AG04449 (cell line): Measurements from ENCODE around the gene LNX1.
"Not testable (repeated sequence)": the region's sequence is repeated elsewhere in the genome, so short reads cannot be mapped to it uniquely, and the experiment has no call there.

Source experiments
- CTCF ChIA-PET: fragments of 350-600 bp; formaldehyde crosslinking; extraction: SDS; loops from one replicate; lab custom pipeline; 2021; ENCODE audit warnings: antibody characterized with exemption; lab: Yijun Ruan, JAX
- POLR2A ChIA-PET: fragments of 400-600, 350-600 bp; formaldehyde crosslinking; extraction: SDS; loops from one replicate; lab custom pipeline; 2020; ENCODE audit warnings: antibody characterized with exemption, inconsistent platforms; lab: Yijun Ruan, JAX
- DNase-seq: peaks from one replicate; pipeline ENCODE4 v3.0.0-alpha.2; 2010; ENCODE audit warnings: low read depth, low spot score
- H3K4me3 ChIP-seq: 2 replicates; pipeline ENCODE4 v1.5.1; 2011; ENCODE audit warnings: low read depth, mild to moderate bottlenecking, control low read depth, low read length
- TF ChIP-seq, protein P1 (sequence below): IDR thresholded peaks from one replicate; pipeline ENCODE4 v1.5.1; 2011; ENCODE audit warnings: mild to moderate bottlenecking, moderate library complexity, low read length, control low read depth, inconsistent platforms; ENCODE audit not compliant: insufficient read depth; ENCODE audit errors: missing control alignments

The LNX1 gene

DNA sequence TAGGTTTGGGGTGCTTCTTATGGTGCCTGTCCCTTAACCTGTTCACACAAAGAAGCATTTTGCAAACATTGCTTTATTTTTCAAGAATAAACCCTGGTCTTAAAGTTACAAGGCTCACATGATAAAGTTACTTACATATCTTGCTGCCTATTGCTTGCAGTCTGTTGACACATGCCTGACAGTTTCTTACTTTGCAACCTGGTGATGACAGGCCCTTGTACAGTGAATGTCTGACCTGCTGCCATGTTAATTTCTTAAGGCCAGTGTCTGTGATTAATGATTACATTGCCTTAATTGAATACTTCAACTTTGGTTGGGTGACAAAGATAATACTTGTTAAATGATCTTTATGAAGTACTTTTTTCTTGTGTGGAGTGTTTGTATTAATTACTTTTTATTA is 163.9 kb downstream of the LNX1 start:
- no peak overlapping the region for H3K4me3 ChIP-seq
- ChIA-PET CTCF (interaction anchor here (1.2 kb wide), 1 partner anchor 412 kb away, joined by 3 read pairs; no protein-coding TSS in a partner anchor), POLR2A (no interaction called here)
- TF ChIP-seq, protein P1, sequence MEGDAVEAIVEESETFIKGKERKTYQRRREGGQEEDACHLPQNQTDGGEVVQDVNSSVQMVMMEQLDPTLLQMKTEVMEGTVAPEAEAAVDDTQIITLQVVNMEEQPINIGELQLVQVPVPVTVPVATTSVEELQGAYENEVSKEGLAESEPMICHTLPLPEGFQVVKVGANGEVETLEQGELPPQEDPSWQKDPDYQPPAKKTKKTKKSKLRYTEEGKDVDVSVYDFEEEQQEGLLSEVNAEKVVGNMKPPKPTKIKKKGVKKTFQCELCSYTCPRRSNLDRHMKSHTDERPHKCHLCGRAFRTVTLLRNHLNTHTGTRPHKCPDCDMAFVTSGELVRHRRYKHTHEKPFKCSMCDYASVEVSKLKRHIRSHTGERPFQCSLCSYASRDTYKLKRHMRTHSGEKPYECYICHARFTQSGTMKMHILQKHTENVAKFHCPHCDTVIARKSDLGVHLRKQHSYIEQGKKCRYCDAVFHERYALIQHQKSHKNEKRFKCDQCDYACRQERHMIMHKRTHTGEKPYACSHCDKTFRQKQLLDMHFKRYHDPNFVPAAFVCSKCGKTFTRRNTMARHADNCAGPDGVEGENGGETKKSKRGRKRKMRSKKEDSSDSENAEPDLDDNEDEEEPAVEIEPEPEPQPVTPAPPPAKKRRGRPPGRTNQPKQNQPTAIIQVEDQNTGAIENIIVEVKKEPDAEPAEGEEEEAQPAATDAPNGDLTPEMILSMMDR: no peak
- DNase-seq: no peak

DNA sequence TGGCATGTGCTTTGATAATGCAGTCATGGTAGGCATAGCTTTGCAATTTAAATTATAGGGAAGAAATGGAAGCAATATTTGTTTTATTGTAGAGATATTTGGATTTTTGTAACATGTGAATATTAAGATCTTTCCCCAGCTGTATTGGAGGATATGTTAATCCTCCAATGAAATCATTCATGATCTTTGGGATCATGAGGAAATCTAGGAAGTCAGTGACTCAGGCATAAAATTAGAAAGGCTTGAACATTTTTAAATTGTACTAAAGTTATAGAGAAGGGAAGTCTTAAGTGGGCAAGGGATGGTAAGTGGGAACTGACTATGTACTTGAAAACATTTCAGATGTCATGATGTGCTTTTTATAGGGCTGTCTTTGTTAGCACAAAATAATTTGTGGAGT is 167.0 kb downstream of the LNX1 start:
- TF ChIP-seq, protein P1: no peak
- DNase-seq: no peak
- no peak overlapping the region for H3K4me3 ChIP-seq
- ChIA-PET POLR2A (no interaction called here), CTCF (no interaction called here)

DNA sequence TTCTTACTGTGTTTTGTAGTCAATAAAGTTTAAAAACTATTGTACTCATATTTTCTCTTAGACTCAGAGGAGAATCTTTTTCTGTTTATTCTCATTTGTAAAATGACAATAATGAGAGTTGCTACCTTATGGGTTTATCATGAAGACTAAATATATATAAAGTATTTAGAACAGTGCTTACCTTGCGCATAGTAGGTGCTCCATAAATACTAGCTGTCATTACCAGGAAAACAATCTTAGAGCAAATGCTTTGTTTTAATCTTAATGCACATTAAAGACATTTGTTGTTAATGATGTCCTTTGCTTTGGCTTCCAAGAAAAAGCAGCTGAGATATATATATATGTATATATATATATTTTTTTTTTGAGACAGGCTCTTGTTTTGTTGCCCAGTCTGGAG is 168.9 kb downstream of the LNX1 start:
- H3K4me3 ChIP-seq: no peak overlapping the region
- ChIA-PET POLR2A (interaction anchor here (0.6 kb wide), 1 partner anchor 538 kb away, joined by 4 read pairs; no protein-coding TSS in a partner anchor), CTCF (no interaction called here)
- TF ChIP-seq, protein P1: no peak
- DNase-seq: no peak

DNA sequence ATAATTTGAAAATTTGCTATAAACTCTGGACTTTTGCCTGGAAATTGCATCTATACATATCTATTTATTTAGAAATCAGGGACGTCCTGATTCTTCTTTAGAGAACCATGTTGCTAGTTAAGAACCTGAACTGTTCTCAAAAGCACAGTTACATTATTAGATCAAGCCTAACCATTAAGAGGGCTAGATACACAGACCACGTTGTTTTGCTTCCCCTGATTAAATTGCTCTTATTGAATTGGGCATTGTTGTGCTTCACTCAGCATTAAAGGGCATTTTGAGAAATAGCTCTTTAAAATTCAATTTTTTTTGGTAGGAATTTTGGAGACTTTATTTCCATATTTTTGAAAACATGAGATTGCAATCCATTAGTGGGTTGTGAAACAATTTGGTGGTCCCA is 169.5 kb downstream of the LNX1 start:
- DNase-seq: no peak
- no peak overlapping the region for H3K4me3 ChIP-seq
- ChIA-PET POLR2A (no interaction called here), CTCF (no interaction called here)
- TF ChIP-seq, protein P1: no peak

DNA sequence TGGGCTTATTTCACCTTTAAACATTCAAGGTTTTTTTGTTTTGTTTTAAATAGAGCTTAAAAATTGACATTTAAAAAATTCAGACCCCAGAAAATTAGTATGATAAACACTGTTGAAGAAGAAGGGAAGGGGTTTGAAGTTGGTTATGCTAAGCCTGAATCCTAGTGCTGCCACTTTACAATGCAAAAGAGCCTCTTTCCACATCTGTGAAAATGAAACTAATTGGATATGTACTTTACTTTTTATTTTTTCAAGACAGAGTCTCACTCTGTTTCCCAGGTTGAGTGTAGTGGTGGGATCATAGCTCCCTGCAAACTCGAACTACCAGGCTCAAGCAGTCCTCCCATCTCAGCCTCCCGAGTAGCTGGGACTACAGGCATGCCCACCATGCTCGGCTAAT is 172.1 kb downstream of the LNX1 start:
- TF ChIP-seq, protein P1: no peak
- DNase-seq: no peak
- ChIA-PET CTCF (no interaction called here), POLR2A (no interaction called here)
- no peak overlapping the region for H3K4me3 ChIP-seq

DNA sequence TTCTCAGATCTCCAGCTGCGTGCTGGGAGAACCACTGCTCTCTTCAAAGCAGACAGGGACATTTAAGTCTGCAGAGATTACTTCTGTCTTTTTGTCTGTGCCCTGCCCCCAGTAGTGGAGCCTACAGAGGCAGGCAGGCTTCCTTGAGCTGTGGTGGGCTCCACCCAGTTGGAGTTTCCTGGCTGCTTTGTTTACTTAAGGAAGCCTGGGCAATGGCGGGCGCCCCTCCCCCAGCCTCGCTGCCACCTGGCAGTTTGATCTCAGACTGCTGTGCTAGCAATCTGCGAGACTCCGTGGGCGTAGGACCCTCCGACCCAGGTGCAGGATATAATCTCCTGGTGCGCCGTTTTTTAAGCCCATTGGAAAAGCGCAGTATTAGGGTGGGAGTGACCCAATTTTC is 181.8 kb downstream of the LNX1 start:
- H3K4me3 ChIP-seq, CTCF ChIA-PET, POLR2A ChIA-PET, DNase-seq: not testable (repeated sequence)
